Amygdala (tissue), 56 donors: ENCODE measurements around the gene BRD4.
"Not testable (repeated sequence)": the region's sequence is repeated elsewhere in the genome, so short reads cannot be mapped to it uniquely, and the experiment has no call there.

ENCODE experiments used
- DNase-seq, 56 donors: peaks; one replicate each; lab custom pipeline; 2025; lab: John Stamatoyannopoulos, UW

BRD4 gene

DNA sequence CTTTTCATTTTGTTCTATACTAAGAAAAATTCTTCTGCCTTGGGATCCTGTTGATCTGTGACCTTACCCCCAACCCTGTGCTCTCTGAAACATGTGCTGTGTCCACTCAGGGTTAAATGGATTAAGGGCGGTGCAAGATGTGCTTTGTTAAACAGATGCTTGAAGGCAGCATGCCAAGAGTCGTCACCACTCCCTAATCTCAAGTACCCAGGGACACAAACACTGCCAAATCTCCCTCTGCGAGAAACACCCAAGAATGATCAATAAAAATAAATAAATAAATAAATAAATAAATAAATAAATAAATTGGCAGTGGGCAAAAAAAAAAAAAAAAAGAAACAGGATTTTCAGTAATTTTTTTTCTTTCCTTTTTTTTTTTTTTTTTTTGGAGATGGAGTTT, 31.5 kb upstream of the BRD4 start:
- DNase-seq, result not testable (repeated sequence)

DNA sequence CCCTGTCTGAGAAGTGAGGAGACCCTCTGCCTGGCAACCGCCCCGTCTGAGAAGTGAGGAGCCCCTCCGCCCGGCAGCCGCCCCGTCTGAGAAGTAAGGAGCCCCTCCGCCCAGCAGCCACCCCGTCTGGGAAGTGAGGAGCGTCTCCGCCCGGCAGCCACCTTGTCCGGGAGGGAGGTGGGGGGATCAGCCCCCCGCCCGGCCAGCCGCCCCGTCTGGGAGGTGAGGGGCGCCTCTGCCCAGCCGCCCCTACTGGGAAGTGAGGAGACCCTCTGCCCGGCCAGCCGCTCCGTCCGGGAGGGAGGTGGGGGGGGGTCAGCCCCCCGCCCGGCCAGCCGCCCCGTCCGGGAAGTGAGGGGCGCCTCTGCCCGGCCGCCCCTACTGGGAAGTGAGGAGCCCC, 30.7 kb upstream of the BRD4 start:
- not testable (repeated sequence) for DNase-seq

DNA sequence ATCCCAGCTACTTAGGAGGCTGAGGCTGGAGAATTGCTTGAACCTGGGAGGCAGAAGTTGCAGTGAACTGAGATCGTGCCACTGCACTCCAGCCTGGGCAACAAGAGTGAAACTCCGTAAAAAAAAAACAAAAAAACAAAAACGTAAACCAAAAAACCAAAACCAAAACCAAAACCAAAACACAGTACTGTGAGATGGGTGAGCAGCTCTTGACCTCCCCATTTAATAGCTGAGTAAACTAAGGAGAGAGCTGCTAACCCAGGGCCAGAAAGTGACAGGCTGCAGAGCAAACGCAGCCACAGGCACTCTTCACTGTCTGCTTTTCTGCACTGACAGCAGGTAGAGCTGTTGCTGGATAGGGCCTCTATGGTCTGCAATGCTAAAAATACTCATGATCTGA, 27.7 kb upstream of the BRD4 start:
- DNase-seq, result not testable (repeated sequence)

DNA sequence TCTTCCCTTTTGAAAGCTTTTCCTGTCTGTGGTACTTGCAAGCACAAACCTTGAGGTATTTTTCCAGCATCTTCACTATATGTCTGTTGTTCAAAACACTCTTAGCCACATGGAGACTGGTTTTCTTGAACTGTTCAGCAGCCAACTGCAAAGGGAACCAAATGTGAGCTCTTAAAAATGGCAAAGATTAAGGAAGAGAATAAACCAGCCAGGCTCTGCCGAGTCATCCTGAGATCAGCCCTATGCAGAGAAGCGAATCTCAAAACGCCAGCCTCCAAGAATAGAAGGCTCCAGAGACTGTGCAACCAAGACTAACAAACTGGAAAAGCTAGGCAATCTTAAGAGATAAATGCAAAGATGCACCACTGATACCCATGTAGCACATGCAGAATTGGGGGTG, 26.6 kb upstream of the BRD4 start:
- DNase-seq, result no peak

DNA sequence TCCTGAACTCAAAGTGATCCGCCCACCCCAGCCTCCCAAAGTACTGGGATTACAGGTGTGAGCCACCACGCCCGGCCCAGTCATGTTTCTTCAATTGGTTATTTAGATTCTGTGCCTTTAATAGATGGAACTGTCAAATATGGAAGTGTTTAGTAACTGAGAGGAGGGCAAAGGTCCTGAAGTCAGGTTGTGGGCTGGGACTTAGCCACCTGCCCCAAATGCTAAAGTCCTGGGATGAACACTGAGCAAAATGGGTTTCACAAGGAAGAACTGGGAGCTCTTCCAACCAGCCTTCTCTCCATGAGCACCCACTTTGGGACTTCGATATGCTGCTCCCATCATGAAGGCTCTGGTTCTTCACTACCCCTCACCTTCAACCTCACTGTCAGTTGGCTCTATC, 25.6 kb upstream of the BRD4 start:
- no peak for DNase-seq

DNA sequence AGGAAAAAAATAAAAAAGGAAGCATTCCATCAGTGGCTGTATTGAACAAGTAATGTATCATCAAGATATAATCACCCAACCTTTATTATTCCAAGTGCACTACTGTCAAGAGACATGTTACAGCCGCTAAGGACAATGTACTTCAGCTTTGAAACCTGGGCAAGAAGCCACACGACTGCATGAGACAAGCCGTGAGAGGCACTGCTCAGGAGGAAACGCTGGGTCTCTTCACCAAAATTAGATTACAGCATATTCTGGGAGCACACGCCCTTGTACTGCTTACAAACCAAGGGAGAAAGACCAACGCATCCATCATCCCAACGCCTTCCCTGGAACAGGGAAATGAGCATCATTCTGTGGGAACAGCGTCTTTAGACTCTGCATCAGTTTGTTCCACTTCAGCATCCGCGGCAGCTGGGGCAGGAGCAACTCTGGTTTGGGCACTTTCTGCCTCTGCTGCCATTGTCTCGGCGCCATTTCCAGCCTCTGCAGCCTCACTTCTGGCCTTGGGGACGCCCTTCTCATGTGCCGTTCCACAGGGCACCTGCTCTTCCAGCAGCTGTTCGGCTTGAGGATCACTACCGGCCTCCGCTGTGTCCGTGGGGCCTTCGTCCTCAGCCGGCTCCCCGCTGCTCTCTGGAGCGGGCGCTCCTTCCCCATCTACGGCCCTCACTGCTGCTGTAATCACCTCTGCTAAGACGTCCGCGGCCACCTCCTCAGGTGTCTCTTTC, 22.4 kb upstream of the BRD4 start:
- DNase-seq, result no peak

DNA sequence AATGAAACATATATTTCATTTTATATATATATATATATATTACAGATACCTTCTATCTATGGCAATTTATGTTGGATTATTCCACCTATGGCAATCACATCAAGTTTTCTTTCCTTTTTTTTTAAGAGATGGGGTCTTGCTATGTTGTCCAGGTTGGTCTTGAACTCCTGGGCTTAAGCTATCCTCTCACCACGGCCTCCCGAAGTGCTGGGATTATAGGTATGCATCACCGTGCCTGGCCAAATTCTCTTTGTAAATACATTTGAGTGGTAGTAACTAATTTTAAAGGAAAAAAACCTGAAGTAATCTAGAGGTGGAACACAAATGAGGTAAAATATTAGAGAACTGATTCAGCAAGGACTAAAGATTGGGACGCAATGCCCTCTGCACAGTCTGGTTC, 21.6 kb upstream of the BRD4 start:
- DNase-seq, result no peak

DNA sequence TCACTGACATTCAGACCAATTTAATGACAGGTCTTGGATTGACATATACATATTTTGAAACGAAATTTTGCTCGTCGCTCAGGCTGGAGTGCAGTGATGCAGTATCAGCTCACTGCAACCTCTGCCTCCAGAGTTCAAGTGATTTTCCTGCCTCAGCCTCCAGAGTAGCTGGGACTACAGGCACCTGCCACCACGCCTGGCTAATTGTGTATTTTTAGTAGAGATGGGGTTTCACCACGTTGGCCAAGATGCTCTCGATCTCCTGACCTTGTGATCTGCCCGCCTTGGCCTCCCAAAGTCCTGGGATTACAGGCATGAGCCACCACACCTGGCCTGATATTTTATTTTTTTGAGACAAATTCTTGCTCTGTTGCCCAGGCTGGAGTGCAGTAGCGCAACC, 20.2 kb upstream of the BRD4 start:
- DNase-seq, result not testable (repeated sequence)

DNA sequence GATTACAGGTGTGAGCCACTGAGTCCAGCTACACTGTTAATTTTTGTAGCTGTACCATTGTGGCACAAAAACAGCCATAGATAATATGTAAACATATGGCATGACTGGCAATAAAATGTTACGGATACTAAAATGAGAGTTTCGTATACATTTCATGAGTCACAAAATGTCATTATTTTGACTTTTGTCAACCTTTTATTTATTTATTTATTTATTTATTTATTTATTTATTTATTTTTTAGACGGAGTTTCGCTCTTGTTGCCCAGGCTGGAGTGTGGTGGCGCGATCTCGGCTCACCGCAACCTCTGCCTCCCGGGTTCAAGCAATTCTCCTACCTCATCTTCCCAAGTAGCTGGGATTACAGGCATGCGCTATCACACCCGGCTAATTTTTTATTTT, 9.0 kb upstream of the BRD4 start:
- DNase-seq, result not testable (repeated sequence)

DNA sequence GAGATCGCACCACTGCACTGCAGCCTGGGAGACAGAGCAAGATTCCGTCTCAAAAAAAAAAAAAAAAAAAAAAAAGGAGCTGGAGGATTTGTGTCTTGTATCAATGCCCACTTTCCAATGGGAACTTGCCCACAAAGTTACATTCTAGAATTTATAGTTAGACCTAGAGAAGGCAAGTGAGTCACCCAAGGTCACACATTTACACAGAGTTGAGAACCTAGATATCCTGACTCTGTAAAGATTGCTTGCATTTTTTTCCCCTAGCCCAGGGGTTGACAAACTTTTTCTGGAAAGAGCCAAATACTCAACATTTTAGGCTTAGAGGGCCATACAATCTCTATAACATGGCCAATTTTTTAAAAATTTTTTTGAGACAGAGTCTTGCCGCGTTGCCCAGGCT, 7.7 kb upstream of the BRD4 start:
- DNase-seq, result no peak

DNA sequence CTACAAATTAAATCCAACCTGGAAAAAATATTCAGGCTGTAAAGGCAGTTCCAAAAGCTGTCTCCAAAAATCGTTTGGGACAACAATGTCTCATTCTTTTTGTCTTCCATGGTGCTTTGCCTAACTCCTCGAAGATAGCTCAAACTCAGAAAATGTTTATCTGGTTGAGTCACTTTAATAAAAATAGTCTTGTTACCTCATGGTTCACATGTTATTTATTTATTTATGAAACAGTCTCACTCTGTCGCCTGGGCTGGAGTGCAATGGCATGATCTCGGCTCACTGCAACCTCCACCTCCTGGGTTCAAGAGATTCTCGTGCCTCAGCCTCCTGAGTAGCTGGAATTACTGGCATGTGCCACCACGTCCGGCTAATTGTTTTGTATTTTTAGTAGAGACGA, 4.9 kb upstream of the BRD4 start:
- no peak for DNase-seq

DNA sequence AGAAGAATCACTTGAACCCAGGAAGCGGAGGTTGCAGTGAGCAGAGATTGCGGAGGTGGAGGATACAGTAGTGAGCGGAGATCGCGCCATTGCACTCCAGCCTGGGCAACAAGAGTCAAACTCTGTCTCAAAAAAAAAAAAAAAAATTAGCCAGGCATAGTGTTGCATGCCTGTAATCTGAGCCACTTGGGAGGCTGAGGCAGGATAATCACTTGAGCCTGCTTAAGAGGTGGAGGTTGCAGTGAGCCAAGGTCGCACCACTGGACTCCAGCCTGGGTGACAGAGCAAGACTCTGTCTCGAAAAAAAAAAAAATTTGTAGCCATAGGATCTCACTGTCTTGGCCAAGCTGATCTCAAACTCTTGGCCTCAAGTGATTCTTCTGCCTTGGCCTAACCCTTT, 3.7 kb upstream of the BRD4 start:
- DNase-seq, result not testable (repeated sequence)

DNA sequence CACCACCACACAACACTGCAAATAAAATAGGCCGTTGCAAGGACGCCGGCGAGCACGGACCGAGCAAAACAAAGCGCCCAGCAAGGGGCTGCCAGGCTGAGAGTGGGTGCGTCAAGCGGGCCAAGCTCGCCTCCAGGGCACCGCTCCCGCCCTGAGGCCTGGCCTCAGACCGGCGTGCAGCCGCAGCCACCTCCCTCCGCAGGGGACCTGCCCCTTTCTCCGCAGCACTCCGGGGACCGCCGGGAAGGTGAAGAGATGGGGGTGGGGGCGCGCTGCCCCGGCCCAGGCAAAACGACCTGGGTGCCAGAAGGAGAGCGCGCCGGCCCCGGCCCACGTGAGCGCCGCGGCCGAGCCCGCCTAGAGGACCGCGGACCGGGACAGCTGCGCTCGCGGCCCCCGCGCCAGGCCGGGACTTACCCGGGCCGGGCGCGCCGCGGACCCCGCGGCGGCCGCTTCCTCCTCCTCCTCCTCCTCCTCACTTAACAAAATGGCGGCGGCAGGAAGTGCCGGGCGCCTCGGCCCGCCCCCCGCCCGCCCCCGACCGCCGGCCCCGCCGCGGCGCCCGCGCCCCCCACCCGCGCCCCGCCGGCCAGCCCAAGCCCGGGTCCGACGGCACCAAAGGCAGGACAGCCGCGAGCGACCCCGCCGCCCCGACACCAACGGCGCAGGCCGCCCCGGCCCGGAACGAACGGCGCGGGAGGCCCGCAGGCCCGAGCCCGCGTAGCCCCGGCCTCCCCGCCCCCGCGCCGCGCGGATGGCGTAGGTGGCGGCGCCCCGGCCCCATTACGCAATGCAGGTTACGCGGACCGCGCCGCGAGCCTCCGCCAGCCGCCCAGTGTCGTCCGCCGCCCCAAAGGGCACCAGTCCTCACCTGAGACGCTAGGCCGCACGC, 674 bp downstream of the BRD4 start:
- DNase-seq, result peak in 34 of 56 donors; percentile 9 to 69 (median 39)

DNA sequence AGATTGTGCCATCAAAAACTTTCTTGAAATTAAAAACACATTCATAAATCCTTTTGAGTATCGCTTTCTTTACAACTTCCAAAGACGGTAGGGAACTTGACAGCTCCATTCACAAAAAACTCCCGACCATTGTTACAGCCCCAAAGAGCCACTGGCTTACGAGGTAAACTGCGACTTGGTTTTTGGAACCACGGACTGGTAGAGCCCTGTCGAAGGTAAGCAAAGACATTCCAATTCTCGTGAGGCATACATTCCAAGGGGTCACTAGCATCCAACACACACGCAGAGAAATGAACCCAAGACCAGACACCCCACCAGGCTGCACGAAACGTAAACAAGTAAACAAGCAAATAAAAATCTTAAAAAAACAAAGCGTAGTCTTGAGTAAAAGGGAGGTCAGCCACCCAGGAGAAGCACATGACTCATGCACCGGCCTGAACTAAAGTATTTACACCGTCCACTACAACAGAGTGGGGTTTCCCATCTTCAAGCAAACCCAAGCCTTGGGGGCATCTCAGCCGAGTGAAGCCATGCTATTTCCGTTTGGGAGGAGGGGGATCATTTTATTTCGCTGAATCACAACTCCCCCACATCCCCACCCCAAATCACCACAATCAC, 1.4 kb downstream of the BRD4 start:
- peak in 1 of 56 donors; percentile 7 for DNase-seq

DNA sequence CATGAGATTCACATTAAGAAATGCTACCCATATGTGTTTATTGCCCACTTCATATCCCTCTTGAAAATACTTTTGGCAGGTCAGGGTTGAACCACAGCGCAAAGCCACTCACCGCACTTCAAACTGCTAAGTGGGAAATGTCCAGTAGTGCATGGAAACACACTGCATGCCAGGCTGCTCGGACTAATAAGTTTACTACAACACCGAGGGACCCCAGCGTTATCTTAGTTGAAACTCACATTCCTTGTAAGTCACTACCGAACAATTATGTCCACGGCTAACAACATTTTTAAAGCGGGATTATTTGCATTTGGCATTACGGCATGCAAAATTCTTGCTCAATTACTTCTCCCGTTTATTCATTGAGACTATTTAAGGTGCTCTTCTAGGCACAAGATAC, 4.0 kb downstream of the BRD4 start:
- DNase-seq, result no peak

DNA sequence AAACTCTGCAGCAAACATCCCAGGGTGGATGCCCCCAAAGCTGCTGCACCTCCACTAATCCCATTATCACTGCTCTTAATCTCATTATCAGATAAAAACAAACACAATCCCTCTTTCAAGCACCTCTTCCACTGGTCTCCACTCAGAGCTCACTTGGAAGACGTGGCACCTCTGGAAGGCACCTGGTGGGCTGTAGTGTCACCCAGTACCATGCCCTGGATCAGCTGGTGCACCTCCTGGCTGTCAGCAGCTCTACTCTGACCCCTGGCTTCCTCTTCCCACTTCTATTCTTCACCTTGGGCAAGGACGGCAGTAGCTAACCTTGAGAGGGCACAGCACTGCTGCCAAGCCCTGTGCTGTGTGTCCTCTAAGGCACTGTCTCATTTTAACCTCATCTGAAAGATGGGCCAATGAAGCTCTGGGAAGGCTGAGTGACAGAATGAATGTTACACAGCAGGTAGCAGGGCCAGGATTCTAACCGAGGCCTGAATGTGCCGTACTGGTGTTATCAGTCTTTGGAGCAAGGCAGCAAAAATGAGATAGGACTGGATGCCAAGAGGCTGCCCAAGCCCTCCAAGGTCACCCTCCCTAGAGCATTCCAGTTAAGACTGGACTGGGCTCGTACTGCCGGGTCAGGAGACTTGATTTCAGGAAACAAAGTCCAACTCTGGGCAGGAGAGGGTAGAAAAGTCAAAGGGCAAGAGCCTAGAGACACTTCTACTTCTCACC, 7.4 kb downstream of the BRD4 start:
- DNase-seq, result no peak

DNA sequence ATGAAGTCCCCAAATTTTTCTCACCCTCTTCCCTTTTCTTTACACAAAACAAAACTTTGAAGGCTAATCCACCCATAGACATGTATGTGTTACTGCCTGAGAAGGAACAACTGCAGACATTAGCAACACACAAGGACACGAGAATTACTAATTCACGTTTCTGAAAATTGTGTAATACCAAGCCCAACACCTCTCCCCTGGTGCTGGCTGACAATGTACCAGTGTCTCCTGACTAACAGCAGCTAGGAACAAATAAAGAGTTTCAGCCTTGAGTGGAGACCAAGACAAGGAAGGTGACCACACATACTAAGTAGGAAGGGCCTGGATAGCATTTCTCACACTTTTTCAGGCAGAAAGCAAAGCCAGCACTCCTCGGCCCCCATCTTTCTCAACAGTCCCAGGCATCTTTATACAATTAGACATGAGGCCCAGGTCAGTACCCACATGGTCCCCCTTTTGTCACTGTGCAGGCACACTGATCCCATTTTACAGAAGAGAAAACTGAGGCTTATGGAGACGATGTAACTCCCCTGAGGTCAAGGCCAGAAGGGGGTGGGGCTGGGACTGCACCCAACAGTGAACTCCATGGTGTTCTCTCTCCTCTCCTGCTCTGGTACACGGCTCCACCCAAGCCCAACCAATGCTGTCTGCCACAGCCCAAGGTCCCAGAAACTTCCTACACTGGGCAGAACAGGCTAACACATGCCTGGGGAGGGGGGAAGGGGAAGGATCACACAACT, 8.7 kb downstream of the BRD4 start:
- peak in 6 of 56 donors; percentile 4 to 40 (median 8) for DNase-seq

DNA sequence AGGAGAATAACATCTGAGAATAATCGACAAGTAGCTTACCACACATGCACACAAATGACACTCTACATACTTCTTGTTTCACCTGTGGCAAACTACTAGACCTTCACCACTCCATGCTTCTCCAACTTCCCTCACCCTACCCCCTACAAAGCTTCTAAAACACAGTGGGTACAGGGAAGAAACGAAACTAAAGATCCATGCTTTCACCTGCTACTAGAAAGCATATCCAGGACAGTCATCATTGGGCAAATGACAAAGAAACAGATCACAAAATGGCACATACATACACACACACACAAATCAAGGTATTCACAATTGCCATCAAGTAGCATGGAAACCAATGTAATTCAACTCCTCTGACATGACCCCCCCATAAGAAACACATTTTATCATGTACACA, 10.6 kb downstream of the BRD4 start:
- DNase-seq, result no peak

DNA sequence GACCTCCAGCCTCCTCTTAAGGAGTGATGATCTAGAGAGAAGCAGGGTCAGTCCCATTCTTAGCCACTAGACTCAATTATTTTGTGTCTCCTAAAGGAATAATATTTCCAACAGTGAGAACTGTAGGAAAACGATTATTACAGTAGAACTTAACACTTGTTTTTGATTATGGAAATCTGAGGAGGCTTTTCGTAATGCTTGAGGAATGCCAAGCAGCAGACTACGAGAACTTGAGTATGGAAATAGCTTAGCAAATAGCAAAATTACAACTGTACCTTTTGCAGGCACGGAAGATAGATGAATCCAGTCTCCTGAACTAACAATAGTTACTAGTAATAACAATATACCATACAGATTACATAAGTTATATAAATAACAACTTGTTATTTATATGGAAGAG, 12.2 kb downstream of the BRD4 start:
- no peak for DNase-seq

DNA sequence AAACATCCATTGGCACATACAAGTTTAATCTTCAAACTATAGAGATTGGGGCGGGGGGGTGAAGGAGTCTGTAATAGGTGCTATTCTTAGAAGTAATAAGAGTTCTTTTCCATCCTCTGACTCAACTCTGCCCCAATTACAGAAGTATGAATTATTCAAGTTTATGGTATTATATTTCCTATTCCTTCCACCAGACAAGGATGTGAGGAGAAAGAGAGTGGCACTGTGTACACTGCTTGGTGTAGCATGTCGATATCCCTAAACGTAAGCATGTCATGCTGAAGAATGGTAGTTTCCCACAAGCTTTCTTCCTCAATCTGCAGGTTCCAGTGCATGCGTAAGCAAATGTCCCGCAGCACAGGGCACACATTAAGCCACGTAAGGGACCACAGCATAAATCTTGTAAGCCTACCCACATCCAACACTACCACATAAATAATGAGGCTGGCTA, 14.1 kb downstream of the BRD4 start:
- DNase-seq, result no peak
